DOHH2 (cell line): Measurements from ENCODE around the gene BCLAF3.

Source experiments
- H3F3A ChIP-seq: fragments of 200-600 bp; sonication (generic), shearing (Covaris generic); 2 replicates; pipeline ENCODE4 v1.6.0; 2016; ENCODE audit warnings: antibody characterized with exemption, mild to moderate bottlenecking; ENCODE audit not compliant: control insufficient read depth, insufficient read depth
- H3K27ac ChIP-seq: fragments of 200-600 bp; sonication (generic); 2 replicates; pipeline ENCODE4 v1.5.1; 2014; ENCODE audit warnings: low read depth, mild to moderate bottlenecking, low read length, moderate library complexity
- H3K27me3 ChIP-seq: fragments of 200-600 bp; sonication (generic); 2 replicates; pipeline ENCODE4 v1.6.1; 2014; ENCODE audit warnings: mild to moderate bottlenecking, low read length, mixed read lengths; ENCODE audit not compliant: control insufficient read depth
- H3K36me3 ChIP-seq: fragments of 200-600 bp; sonication (generic); 2 replicates; pipeline ENCODE4 v1.6.1; 2014; ENCODE audit warnings: mild to moderate bottlenecking, low read length, moderate library complexity, mixed read lengths; ENCODE audit not compliant: control insufficient read depth
- H3K4me1 ChIP-seq: fragments of 200-600 bp; sonication (generic); 2 replicates; pipeline ENCODE4 v1.6.1; 2014; ENCODE audit warnings: mild to moderate bottlenecking, low read length, mixed read lengths; ENCODE audit not compliant: control insufficient read depth
- H3K4me2 ChIP-seq: fragments of 200-600 bp; sonication (generic); 2 replicates; pipeline ENCODE4 v1.6.0; 2014; ENCODE audit warnings: mild to moderate bottlenecking, low read length, moderate library complexity
- H3K4me3 ChIP-seq: fragments of 200-600 bp; sonication (generic); 2 replicates; pipeline ENCODE4 v1.5.1; 2014; ENCODE audit warnings: mild to moderate bottlenecking, low read length, mixed read lengths
- H3K79me2 ChIP-seq: fragments of 200-600 bp; sonication (generic); 2 replicates; pipeline ENCODE4 v1.6.1; 2014; ENCODE audit warnings: mild to moderate bottlenecking, low read length, mixed read lengths; ENCODE audit not compliant: control insufficient read depth
- H3K9me2 ChIP-seq: fragments of 200-600 bp; sonication (generic); replicated peaks from 2 replicates; pipeline ENCODE4 v1.6.1; 2014; ENCODE audit warnings: mild to moderate bottlenecking, low read length, mixed read lengths; ENCODE audit not compliant: control insufficient read depth
- H3K9me3 ChIP-seq: fragments of 200-600 bp; sonication (generic); 2 replicates; pipeline ENCODE4 v1.6.1; 2014; ENCODE audit warnings: antibody characterized with exemption, low read length, mixed read lengths; ENCODE audit not compliant: control insufficient read depth, insufficient read depth
- H4K20me1 ChIP-seq: fragments of 200-600 bp; sonication (generic); 2 replicates; pipeline ENCODE4 v1.6.0; 2014; ENCODE audit warnings: low read depth, mild to moderate bottlenecking, antibody characterized with exemption, low read length, moderate library complexity; ENCODE audit not compliant: control insufficient read depth, insufficient read depth
- CTCF ChIP-seq: fragments of 200-600 bp; sonication (generic); IDR thresholded peaks from one replicate; pipeline ENCODE4 v1.5.1; 2014; ENCODE audit warnings: antibody characterized with exemption, mild to moderate bottlenecking, low read depth, low read length; ENCODE audit not compliant: poor library complexity, severe bottlenecking
- EZH2phosphoT487 ChIP-seq: fragments of 200-600 bp; sonication (generic); IDR thresholded peaks from 2 replicates; pipeline ENCODE4 v1.6.1; 2017; ENCODE audit warnings: borderline replicate concordance, mild to moderate bottlenecking, antibody characterized with exemption, low read length, moderate library complexity, mixed read lengths

The BCLAF3 gene

GRCh38 chrX:19964017-19964710, 26.7 kb downstream of the BCLAF3 start:
- Histone ChIP-seq H3K79me2 (no peaks in the 10 kb centered on the region), H3K4me2 (no peak overlapping the region), H3K36me3 (peaks cover 3% of the 10 kb centered on the region), H4K20me1 (no peaks in the 10 kb centered on the region), H3K27me3 (no peaks in the 10 kb centered on the region), H3K4me1 (no peaks in the 10 kb centered on the region), H3K27ac (no peak overlapping the region), H3K9me3 (no peaks in the 10 kb centered on the region), H3K9me2 (no peaks in the 10 kb centered on the region), H3K4me3 (no peak overlapping the region), H3F3A (no peaks in the 10 kb centered on the region)
- TF ChIP-seq CTCF (no peak), EZH2phosphoT487 (no peak)

GRCh38 chrX:19960913-19961312, 29.9 kb downstream of the BCLAF3 start:
- TF ChIP-seq CTCF (no peak), EZH2phosphoT487 (no peak)
- H3K27me3 ChIP-seq, result no peaks in the 10 kb centered on the region
- no peak overlapping the region for H3K27ac ChIP-seq
- H3K4me3 ChIP-seq, result no peak overlapping the region
- H3K9me2 ChIP-seq, result no peaks in the 10 kb centered on the region
- no peaks in the 10 kb centered on the region for H3K79me2 ChIP-seq
- H3K9me3 ChIP-seq, result no peaks in the 10 kb centered on the region
- no peaks in the 10 kb centered on the region for H4K20me1 ChIP-seq
- peaks cover 3% of the 10 kb centered on the region for H3K36me3 ChIP-seq
- no peaks in the 10 kb centered on the region for H3K4me1 ChIP-seq
- no peaks in the 10 kb centered on the region for H3F3A ChIP-seq
- no peak overlapping the region for H3K4me2 ChIP-seq

GRCh38 chrX:19958552-19959486, 32.0 kb downstream of the BCLAF3 start:
- Histone ChIP-seq H3K36me3 (no peaks in the 10 kb centered on the region), H3K9me3 (no peaks in the 10 kb centered on the region), H3K4me1 (no peaks in the 10 kb centered on the region), H4K20me1 (no peaks in the 10 kb centered on the region), H3K4me3 (no peak overlapping the region), H3K27ac (no peak overlapping the region), H3F3A (no peaks in the 10 kb centered on the region), H3K79me2 (no peaks in the 10 kb centered on the region), H3K9me2 (no peaks in the 10 kb centered on the region), H3K27me3 (no peaks in the 10 kb centered on the region), H3K4me2 (no peak overlapping the region)
- TF ChIP-seq CTCF (no peak), EZH2phosphoT487 (no peak)
